T-cell (primary cell): ENCODE results near the gene CD4. TPM values are rescaled to one million over a fixed set of nuclear protein-coding genes. Genes with fewer than 3 reads are reported as not detected.

Source experiments
- ATAC-seq, 4 experiments: fragments of 200-7000 bp in 3 of 4; fragments of 150-1000 bp in 1 of 4; cut with Tn5 transposase; replicated peaks in 1 of 4; 1 replicate in 3 of 4; 2 replicates in 1 of 4; pipeline ENCODE4 v1.10.0; 2021; ENCODE audit warnings: moderate library complexity in 3 of 4, mild to moderate bottlenecking in 2 of 4, moderate number of reproducible peaks in 1 of 4
- CTCF ChIA-PET, 2 donors: fragments of 300-600 bp; sonication (Branson Sonifier 250); formaldehyde crosslinking; loops; one replicate each; lab custom pipeline; 2022; ENCODE audit warnings: antibody characterized with exemption in 2 of 2; lab: Charles Lee
- POLR2A ChIA-PET, 2 donors: fragments of 300-600 bp; sonication (Branson Sonifier 250); formaldehyde crosslinking; loops; one replicate each; lab custom pipeline; 2022; ENCODE audit warnings: antibody characterized with exemption in 2 of 2; lab: Charles Lee
- DNase-seq, 35 experiments: peaks; one replicate each; pipeline versions ENCODE4 v3.0.0 to v3.0.0-alpha.2; 2013 to 2023
- H3K27ac ChIP-seq: one replicate; pipeline ENCODE4 v1.5.1; 2013; ENCODE audit warnings: low read length
- H3K27me3 ChIP-seq, 2 experiments: replicated peaks in 1 of 2; 1 replicate in 1 of 2; 2 replicates in 1 of 2; pipeline versions ENCODE4 v1.6.1 to v1.7.0; 2013; ENCODE audit warnings: low read length in 1 of 2, mixed read lengths in 1 of 2; ENCODE audit not compliant: control insufficient read depth in 2 of 2, insufficient read depth in 2 of 2; ENCODE audit errors: extremely low read depth in 1 of 2
- H3K36me3 ChIP-seq, 2 donors: 1 replicate in 1 of 2; 2 replicates in 1 of 2; pipeline versions ENCODE4 v1.6.1 to v1.7.0; 2013; ENCODE audit warnings: low read length in 1 of 2; ENCODE audit not compliant: control insufficient read depth in 2 of 2, insufficient read depth in 1 of 2; ENCODE audit errors: extremely low read depth in 1 of 2
- H3K4me1 ChIP-seq, 2 experiments: 1 replicate in 1 of 2; 2 replicates in 1 of 2; pipeline versions ENCODE4 v1.6.1 to v1.7.0; 2013; ENCODE audit warnings: low read length in 2 of 2, mixed read lengths in 1 of 2; ENCODE audit not compliant: insufficient read depth in 2 of 2, control insufficient read depth in 1 of 2; ENCODE audit errors: extremely low read depth in 1 of 2
- H3K4me3 ChIP-seq, 2 donors: 1 replicate in 1 of 2; 2 replicates in 1 of 2; pipeline versions ENCODE4 v1.5.1 to v1.7.0; 2013; ENCODE audit warnings: mild to moderate bottlenecking in 2 of 2, low read length in 1 of 2, moderate library complexity in 1 of 2; ENCODE audit not compliant: control insufficient read depth in 1 of 2; ENCODE audit errors: extremely low read depth in 1 of 2
- H3K9me3 ChIP-seq: 2 replicates; pipeline ENCODE4 v1.7.0; 2013
- H3K27ac Mint-ChIP-seq, 2 donors: one replicate each; pipeline ENCODE4 v1.8.0; 2020 to 2021; ENCODE audit warnings: mild to moderate bottlenecking in 2 of 2, mixed read lengths in 2 of 2
- H3K27me3 Mint-ChIP-seq, 2 donors: one replicate each; pipeline ENCODE4 v1.8.0; 2021 to 2022; ENCODE audit warnings: mixed read lengths in 2 of 2
- H3K36me3 Mint-ChIP-seq: one replicate; pipeline ENCODE4 v1.8.0; 2021; ENCODE audit warnings: mixed read lengths
- H3K4me1 Mint-ChIP-seq, 3 donors: one replicate each; pipeline ENCODE4 v1.8.0; 2020 to 2022; ENCODE audit warnings: mixed read lengths in 3 of 3, mild to moderate bottlenecking in 1 of 3
- H3K4me3 Mint-ChIP-seq, 3 donors: one replicate each; pipeline ENCODE4 v1.8.0; 2020 to 2022; ENCODE audit warnings: mild to moderate bottlenecking in 3 of 3, mixed read lengths in 3 of 3, moderate library complexity in 3 of 3
- H3K9me3 Mint-ChIP-seq, 3 donors: one replicate each; pipeline ENCODE4 v1.8.0; 2020 to 2022; ENCODE audit warnings: mixed read lengths in 3 of 3
- WGBS: methylation state at CpG from one replicate; pipeline ENCODE4 v1.1.5; 2013; ENCODE audit warnings: missing lambda C conversion rate; ENCODE audit not compliant: insufficient coverage; 5-methylcytosine and 5-hydroxymethylcytosine counted together
- total RNA-seq, 35 experiments: library from RNA in 6 of 35; stranded (reverse) in 6 of 35; fragments of 120-200 nt in 1 of 35; gene quantifications; one replicate each; pipeline versions ENCODE4 v1.2.1 to v1.2.4 and lab custom pipeline; 2013 to 2026

CD4 gene
- total RNA-seq, 5 donors from 2014 or later (not counting 1 experiment from before 2014, with no cell fraction given) = 126 to 205 (median 154) TPM

- H3K36me3 Mint-ChIP-seq = peaks cover 19% of the 10 kb centered on the region
- ATAC-seq (no peak), DNase-seq (no peak)
- Histone ChIP-seq H3K27me3 (peaks cover 0 to 43% of the 10 kb centered on the region in 2 experiments), H3K4me3 (no peak overlapping the region), H3K27ac (no peak overlapping the region), H3K4me1 (peaks cover 3 to 19% of the 10 kb centered on the region in 2 experiments), H3K9me3 (no peaks in the 10 kb centered on the region), H3K36me3 (peaks cover 4 to 35% of the 10 kb centered on the region in 2 donors)
- peak overlapping the region in 1 of 3 donors; percentile 74 for H3K4me3 Mint-ChIP-seq
- no peak overlapping the region for H3K27ac Mint-ChIP-seq
- H3K9me3 Mint-ChIP-seq = no peaks in the 10 kb centered on the region
- CTCF ChIA-PET = interaction anchor here in 1 of 2 donors (0.6 kb wide), 1 partner anchor 66 kb away, joined by 3 read pairs; no protein-coding TSS in a partner anchor
- peaks cover 8 to 24% of the 10 kb centered on the region in 2 donors for H3K27me3 Mint-ChIP-seq
- peaks cover 12 to 30% (median 16%) of the 10 kb centered on the region in 3 donors for H3K4me1 Mint-ChIP-seq
- WGBS = 100% methylated on average over 3 of the region's 5 CpGs
- POLR2A ChIA-PET = no interaction called here
Observed at GRCh38 chr12:6820166-6820565, 30.8 kb downstream of the CD4 start.

GRCh38 chr12:6821591-6822425, 32.5 kb downstream of the CD4 start, which contains the start of gene GPR162:
Gene GPR162, plus strand, starts transcription at chr12:6821821. Its CDS starts 2,078 bp downstream, at chr12:6823899.
- H3K9me3 Mint-ChIP-seq = no peaks in the 10 kb centered on the region
- POLR2A ChIA-PET = interaction anchor here in 1 of 2 donors (0.5 to 0.7 kb wide), 4 partner anchors 17 to 164 kb away, joined by 3 to 7 read pairs (median 4); no protein-coding TSS in a partner anchor
- H3K27me3 Mint-ChIP-seq = peaks cover 8 to 40% of the 10 kb centered on the region in 2 donors
- Histone ChIP-seq H3K36me3 (peaks cover 0 to 20% of the 10 kb centered on the region in 2 donors), H3K4me1 (peaks cover 3 to 26% of the 10 kb centered on the region in 2 experiments), H3K27me3 (peaks cover 0 to 59% of the 10 kb centered on the region in 2 experiments), H3K27ac (no peak within 1 kb of the TSS), H3K9me3 (no peaks in the 10 kb centered on the region), H3K4me3 (no peak within 1 kb of the TSS)
- H3K4me1 Mint-ChIP-seq = peaks cover 15 to 36% (median 19%) of the 10 kb centered on the region in 3 donors
- peaks cover 9% of the 10 kb centered on the region for H3K36me3 Mint-ChIP-seq
- WGBS = 0% methylated on average over 6 of the region's 28 CpGs
- DNase-seq (no peak), ATAC-seq (peak; percentile 12 to 25 (median 20))
- peak within 1 kb of the TSS; percentile 48 to 74 (median 65) for H3K4me3 Mint-ChIP-seq
- peak within 1 kb of the TSS; percentile 54 to 64 for H3K27ac Mint-ChIP-seq
- CTCF ChIA-PET = interaction anchor here (0.7 kb wide), 3 partner anchors 13 to 194 kb away, joined by 3 to 4 read pairs (median 3); no protein-coding TSS in a partner anchor

DNA sequence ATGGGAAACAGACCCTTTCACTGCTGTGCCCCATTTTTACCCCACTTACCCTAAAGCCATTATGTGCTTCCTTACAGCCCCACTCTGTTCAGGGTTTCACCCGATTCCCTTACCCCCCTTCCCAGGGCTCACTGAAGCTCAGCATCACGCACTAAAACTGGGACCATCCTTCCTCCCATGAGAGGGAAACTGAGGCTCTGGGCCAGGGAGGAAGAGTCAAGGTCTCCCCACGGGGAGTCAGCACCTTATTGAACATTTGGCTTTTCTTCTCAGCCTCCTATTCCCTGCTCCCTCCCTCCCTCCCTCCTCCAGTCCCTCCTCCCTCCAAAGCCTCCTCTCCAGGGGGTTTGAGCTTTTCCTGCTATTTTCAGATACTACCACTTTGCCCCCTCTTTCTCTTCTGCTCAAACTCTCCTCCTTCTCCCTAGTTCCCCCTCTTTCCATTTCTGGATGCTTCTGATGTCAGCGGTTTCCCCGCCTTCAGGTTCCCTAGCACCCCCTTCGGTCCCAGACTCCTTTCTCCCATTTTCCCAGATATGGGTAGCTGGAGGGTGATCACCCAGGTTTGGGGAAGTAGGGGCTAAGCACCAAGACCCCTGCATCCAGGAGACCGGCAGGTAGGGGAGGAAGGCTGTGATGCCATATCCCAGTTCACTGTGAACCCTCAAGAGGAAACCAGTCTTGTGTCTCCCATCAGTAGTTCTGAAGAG, 33.3 kb downstream of the CD4 start:
- Mint-ChIP-seq H3K9me3 (no peaks in the 10 kb centered on the region), H3K27ac (no peak overlapping the region), H3K27me3 (peaks cover 12 to 48% of the 10 kb centered on the region in 2 donors), H3K36me3 (peaks cover 8% of the 10 kb centered on the region), H3K4me3 (peak overlapping the region in 1 of 3 donors; percentile 74), H3K4me1 (peaks cover 19 to 41% (median 24%) of the 10 kb centered on the region in 3 donors)
- DNase-seq (no peak), ATAC-seq (no peak)
- H3K27me3 ChIP-seq = peaks cover 0 to 67% of the 10 kb centered on the region in 2 experiments
- H3K4me1 ChIP-seq = peaks cover 3 to 33% of the 10 kb centered on the region in 2 experiments
- H3K9me3 ChIP-seq = no peaks in the 10 kb centered on the region
- no peak overlapping the region for H3K27ac ChIP-seq
- H3K36me3 ChIP-seq = peaks cover 0 to 12% of the 10 kb centered on the region in 2 donors
- ChIA-PET CTCF (interaction anchor here in 1 of 2 donors (0.5 to 0.6 kb wide), 3 partner anchors 12 to 159 kb away, joined by 3 to 4 read pairs (median 3); no protein-coding TSS in a partner anchor), POLR2A (no interaction called here)
- H3K4me3 ChIP-seq = no peak overlapping the region
- WGBS = 91% methylated on average over 3 of the region's 7 CpGs

DNA sequence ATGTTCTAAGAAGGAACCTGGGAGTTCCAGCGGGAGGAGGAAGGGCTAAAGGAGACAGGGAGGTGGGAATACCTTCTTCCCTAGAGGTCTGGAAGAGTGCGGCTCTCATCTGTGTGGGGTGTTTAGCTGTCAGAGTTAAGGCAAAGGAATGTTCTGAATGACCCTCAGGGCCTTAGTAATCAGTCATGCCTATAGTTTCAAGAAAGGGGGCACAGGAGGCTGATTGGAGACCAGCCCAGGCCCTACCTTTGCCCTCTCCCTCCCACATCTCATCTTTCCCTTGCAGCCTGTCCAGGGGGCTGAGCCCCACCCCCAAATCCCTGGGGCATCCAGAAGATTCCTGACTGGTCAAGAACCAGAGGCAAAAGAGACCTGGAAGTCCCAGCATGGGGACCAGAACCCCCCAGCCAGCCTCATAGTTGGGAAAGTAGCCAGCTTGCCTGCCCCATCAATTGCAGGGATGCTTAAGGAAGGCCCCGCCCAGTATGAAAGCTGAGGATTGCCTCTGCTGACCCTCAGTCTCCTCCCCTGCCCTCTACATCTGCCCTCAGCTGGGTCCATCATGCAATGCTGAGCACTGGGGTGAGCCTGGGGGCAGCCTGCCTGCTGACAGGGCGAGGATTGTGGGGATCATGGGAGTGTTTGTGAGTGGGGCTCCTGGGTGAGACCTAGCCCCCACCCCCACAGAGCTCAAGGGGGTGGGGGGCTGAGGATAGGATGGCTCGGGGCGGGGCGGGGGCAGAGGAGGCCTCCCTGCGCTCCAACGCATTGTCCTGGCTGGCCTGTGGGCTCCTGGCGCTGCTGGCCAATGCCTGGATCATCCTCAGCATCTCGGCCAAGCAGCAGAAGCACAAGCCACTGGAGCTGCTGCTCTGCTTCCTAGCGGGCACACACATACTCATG, 34.1 kb downstream of the CD4 start:
- H3K9me3 Mint-ChIP-seq = no peaks in the 10 kb centered on the region
- peak in 1 of 35 experiments; percentile 19 for DNase-seq
- H3K4me3 ChIP-seq = no peak overlapping the region
- H3K36me3 Mint-ChIP-seq = peaks cover 4% of the 10 kb centered on the region
- no peaks in the 10 kb centered on the region for H3K9me3 ChIP-seq
- H3K36me3 ChIP-seq = peaks cover 0 to 5% of the 10 kb centered on the region in 2 donors
- peaks cover 16 to 51% of the 10 kb centered on the region in 2 donors for H3K27me3 Mint-ChIP-seq
- WGBS = 63% methylated on average over 7 of the region's 12 CpGs
- no peak for ATAC-seq
- peaks cover 21 to 45% (median 28%) of the 10 kb centered on the region in 3 donors for H3K4me1 Mint-ChIP-seq
- CTCF ChIA-PET = interaction anchor here (0.5 to 3.2 kb wide), 10 partner anchors 13 to 858 kb away, joined by 3 to 26 read pairs (median 3); partner anchors contain the start of genes CD4 (in 1 of the 2) and MLF2 (in 1 of the 2)
- H3K27ac ChIP-seq = no peak overlapping the region
- POLR2A ChIA-PET = interaction anchor here in 1 of 2 donors (1.5 kb wide), 1 partner anchor 71 kb away, joined by 3 read pairs; the partner anchor contains the start of gene MLF2
- H3K27me3 ChIP-seq = peaks cover 0 to 73% of the 10 kb centered on the region in 2 experiments
- H3K27ac Mint-ChIP-seq = no peak overlapping the region
- peaks cover 3 to 40% of the 10 kb centered on the region in 2 experiments for H3K4me1 ChIP-seq
- peak overlapping the region in 1 of 3 donors; percentile 74 for H3K4me3 Mint-ChIP-seq

DNA sequence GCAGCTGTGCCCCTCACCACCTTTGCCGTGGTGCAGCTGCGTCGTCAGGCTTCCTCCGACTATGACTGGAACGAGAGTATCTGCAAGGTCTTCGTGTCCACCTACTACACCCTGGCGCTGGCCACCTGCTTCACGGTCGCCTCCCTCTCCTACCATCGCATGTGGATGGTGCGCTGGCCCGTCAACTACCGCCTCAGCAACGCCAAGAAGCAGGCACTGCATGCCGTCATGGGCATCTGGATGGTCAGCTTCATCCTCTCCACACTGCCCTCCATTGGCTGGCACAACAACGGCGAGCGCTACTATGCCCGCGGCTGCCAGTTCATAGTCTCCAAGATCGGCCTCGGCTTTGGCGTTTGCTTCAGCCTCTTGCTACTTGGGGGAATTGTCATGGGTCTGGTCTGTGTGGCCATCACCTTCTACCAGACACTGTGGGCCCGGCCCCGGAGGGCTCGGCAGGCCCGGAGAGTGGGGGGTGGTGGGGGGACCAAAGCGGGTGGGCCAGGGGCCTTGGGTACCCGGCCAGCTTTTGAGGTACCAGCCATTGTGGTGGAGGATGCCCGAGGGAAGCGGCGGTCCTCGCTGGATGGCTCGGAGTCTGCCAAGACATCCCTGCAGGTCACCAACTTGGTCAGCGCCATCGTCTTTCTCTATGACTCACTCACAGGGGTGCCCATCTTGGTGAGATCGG, 34.9 kb downstream of the CD4 start:
- peaks cover 24 to 49% (median 32%) of the 10 kb centered on the region in 3 donors for H3K4me1 Mint-ChIP-seq

More for the DNA sequence above, 34.9 kb downstream of the CD4 start:
- H3K4me3 ChIP-seq = no peak overlapping the region
- WGBS = 78% methylated on average over 22 of the region's 37 CpGs
- peak in 1 of 35 experiments; percentile 16 for DNase-seq
- H3K9me3 ChIP-seq = no peaks in the 10 kb centered on the region
- ATAC-seq = no peak
- POLR2A ChIA-PET = interaction anchor here in 1 of 2 donors (1.5 kb wide), 1 partner anchor 71 kb away, joined by 3 read pairs; the partner anchor contains the start of gene MLF2
- Mint-ChIP-seq H3K4me3 (no peak overlapping the region), H3K9me3 (no peaks in the 10 kb centered on the region), H3K27me3 (peaks cover 16 to 56% of the 10 kb centered on the region in 2 donors), H3K27ac (peak overlapping the region in 1 of 2 donors; percentile 43), H3K36me3 (peaks cover 4% of the 10 kb centered on the region)
- H3K27ac ChIP-seq = no peak overlapping the region
- H3K27me3 ChIP-seq = peaks cover 0 to 79% of the 10 kb centered on the region in 2 experiments
- peaks cover 3 to 45% of the 10 kb centered on the region in 2 experiments for H3K4me1 ChIP-seq
- CTCF ChIA-PET = interaction anchor here (0.9 to 3.2 kb wide), 6 partner anchors 10 to 72 kb away, joined by 3 to 26 read pairs (median 5); partner anchors contain the start of genes MLF2 (in 1 of the 2) and USP5 (in 1 of the 2)
- peaks cover 0 to 3% of the 10 kb centered on the region in 2 donors for H3K36me3 ChIP-seq
